NCI-H345 (cell line): ENCODE measurements around the gene GPC5.

ENCODE experiments used
- DNase-seq: peaks from one replicate; lab custom pipeline; 2025; lab: John Stamatoyannopoulos, UW

The GPC5 gene

GRCh38 chr13:92553470-92554114 is 1155.2 kb downstream of the GPC5 start:
- no peak for DNase-seq

GRCh38 chr13:92560883-92561282 is 1162.5 kb downstream of the GPC5 start:
- no peak for DNase-seq

GRCh38 chr13:92564942-92565341 is 1166.5 kb downstream of the GPC5 start:
- no peak for DNase-seq

GRCh38 chr13:92566767-92567166 is 1168.3 kb downstream of the GPC5 start:
- no peak for DNase-seq

GRCh38 chr13:92572190-92572589 is 1173.8 kb downstream of the GPC5 start:
- DNase-seq: no peak

GRCh38 chr13:92573467-92574057 is 1175.1 kb downstream of the GPC5 start:
- DNase-seq: no peak

GRCh38 chr13:92574499-92574898 is 1176.1 kb downstream of the GPC5 start:
- DNase-seq: no peak

- no peak for DNase-seq
Measured at GRCh38 chr13:92575777-92576176, 1177.4 kb downstream of the GPC5 start.

- no peak for DNase-seq
Measured at GRCh38 chr13:92578358-92578757, 1179.9 kb downstream of the GPC5 start.

- peak; percentile 23 for DNase-seq
Measured at GRCh38 chr13:92589955-92590354, 1191.5 kb downstream of the GPC5 start.

- peak; percentile 43 for DNase-seq
Measured at GRCh38 chr13:92590503-92590908, 1192.1 kb downstream of the GPC5 start.

GRCh38 chr13:92591117-92591516 is 1192.7 kb downstream of the GPC5 start:
- no peak for DNase-seq

GRCh38 chr13:92592757-92593156 is 1194.3 kb downstream of the GPC5 start:
- no peak for DNase-seq

- no peak for DNase-seq
Measured at GRCh38 chr13:92602560-92602959, 1204.1 kb downstream of the GPC5 start.

GRCh38 chr13:92609376-92609775 is 1211.0 kb downstream of the GPC5 start:
- DNase-seq: no peak

- DNase-seq: no peak
Measured at GRCh38 chr13:92612892-92613291, 1214.5 kb downstream of the GPC5 start.

GRCh38 chr13:92613921-92614320 is 1215.5 kb downstream of the GPC5 start:
- no peak for DNase-seq

- DNase-seq: no peak
Measured at GRCh38 chr13:92621985-92622384, 1223.6 kb downstream of the GPC5 start.

- DNase-seq: no peak
Measured at GRCh38 chr13:92622905-92623304, 1224.5 kb downstream of the GPC5 start.

- no peak for DNase-seq
Measured at GRCh38 chr13:92626274-92626673, 1227.9 kb downstream of the GPC5 start.

GRCh38 chr13:92640936-92641335 is 1242.5 kb downstream of the GPC5 start:
- DNase-seq: no peak

GRCh38 chr13:92649140-92649813 is 1250.9 kb downstream of the GPC5 start:
- DNase-seq: no peak

GRCh38 chr13:92656103-92656502 is 1257.7 kb downstream of the GPC5 start:
- no peak for DNase-seq
